GM19324 (cell line): ENCODE results near the gene ENTPD2.
A peak's percentile ranks its signal among the peaks of the same experiment; 100 is the strongest.

Experiments used
- ATAC-seq: cut with Tn5 transposase; IDR thresholded peaks from one replicate; pipeline ENCODE4 v1.9.1; 2021; ENCODE audit warnings: mild to moderate bottlenecking, moderate library complexity; ENCODE audit not compliant: unreplicated experiment, low FRiP score

Gene ENTPD2

GRCh38 chr9:137080260-137081122 lies 26.6 kb upstream of the ENTPD2 start:
- no peak for ATAC-seq

GRCh38 chr9:137079401-137079787 lies 25.5 kb upstream of the ENTPD2 start:
- ATAC-seq = no peak

DNA sequence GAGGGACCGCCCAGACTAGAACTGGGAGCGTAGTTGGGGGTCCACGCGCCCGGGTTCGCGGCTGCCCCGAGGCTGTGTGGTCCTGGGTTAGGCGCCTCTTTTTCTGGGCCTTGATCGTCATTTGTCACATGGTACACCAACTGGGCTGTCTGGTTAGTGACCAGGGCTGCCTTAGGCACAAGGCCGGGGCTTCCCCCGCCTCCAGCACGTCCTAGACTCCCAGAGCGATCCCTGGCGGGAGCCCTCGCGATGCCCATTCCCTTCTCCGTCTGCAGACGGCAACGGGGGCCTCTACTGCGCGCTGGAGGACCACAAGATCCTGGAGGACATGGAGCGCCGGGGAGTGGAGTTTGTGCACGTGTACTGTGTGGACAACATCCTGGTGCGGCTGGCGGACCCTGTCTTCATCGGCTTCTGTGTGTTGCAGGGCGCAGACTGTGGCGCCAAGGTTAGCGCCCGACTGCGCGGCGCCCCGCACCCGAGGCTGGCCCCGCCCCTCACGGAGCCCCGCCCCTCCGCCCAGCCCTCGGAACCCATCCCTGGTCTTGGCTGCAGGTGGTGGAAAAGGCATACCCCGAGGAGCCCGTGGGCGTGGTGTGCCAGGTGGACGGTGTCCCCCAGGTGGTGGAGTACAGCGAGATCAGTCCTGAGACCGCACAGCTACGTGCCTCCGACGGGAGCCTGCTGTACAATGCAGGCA lies 25.0 kb upstream of the ENTPD2 start:
- no peak for ATAC-seq

- ATAC-seq = peak; percentile 14
Measured at GRCh38 chr9:137077758-137078693, 24.2 kb upstream of the ENTPD2 start.

- ATAC-seq = peak; percentile 42
Measured at GRCh38 chr9:137077010-137077747, 23.3 kb upstream of the ENTPD2 start, which contains the start of gene UAP1L1. Gene UAP1L1, plus strand, starts transcription at chr9:137077517. Its CDS starts 16 bp downstream, at chr9:137077533.

DNA sequence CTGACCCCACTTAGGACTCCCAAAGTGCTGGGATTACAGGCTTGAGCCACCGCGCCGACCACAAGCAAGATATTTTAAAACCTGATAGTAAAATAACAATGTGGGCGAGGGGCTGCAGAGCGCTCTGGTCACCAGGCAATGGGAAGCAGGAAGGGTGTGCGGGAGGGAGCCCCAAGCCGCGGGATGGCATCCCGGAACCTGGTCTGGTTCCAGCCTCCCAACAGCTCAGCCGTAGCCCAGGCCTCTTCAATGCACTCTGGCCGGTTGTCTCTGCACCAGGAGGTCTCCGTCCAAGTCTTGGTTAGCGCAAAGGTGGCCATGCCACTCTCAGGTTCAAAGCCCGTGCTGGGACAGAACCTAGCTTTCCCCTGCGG lies 22.8 kb upstream of the ENTPD2 start:
- ATAC-seq = no peak

GRCh38 chr9:137075275-137075775 lies 21.5 kb upstream of the ENTPD2 start:
- no peak for ATAC-seq

DNA sequence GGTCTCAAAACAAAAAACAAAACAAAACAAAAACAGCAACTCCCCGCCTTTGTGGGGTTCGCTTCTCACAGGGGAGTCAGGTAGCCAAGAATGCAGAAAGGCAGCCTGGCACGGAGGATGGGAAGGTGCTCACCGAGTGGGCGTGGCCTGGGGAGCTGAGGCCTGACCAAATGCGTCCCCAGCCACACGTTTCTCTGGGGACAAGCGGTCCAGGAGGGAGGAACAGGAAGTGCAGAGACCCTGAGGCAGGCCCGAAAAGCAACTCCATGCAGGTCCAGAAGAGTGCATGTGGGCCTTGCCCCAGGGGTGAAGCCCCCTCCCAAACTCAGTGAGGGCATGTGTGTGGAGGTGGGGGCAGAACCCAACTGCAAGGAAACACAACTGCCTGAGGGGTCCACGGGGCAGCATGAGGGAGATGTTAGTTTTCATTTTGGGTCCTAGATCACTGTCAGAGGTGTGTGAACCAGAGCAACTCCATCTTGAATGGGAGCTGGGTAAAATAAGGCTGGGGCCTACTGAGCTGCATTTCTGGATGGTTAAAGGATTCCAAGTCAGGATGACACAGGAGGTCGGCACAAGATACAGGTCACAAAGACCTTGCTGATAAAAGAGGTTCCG lies 20.9 kb upstream of the ENTPD2 start:
- ATAC-seq = no peak

DNA sequence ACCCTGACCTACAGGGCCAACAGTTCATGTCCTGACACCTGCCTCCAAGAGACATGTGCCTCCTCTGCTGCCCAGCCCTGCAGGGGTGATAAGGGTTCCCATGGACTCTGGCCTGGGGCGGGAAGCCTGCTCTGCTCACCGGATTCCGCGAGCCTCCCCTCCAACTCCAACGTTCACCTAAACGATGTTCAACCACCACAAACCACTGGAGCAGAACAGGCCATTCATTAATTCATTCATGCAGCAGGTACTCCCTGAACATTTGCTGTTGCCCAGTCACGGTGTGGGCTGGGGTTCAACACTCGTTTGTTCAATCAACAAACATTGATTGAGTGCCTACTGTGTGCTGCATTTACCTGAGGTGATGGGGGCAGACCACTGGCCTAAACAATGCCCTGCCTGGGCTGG lies 20.1 kb upstream of the ENTPD2 start:
- ATAC-seq = no peak

DNA sequence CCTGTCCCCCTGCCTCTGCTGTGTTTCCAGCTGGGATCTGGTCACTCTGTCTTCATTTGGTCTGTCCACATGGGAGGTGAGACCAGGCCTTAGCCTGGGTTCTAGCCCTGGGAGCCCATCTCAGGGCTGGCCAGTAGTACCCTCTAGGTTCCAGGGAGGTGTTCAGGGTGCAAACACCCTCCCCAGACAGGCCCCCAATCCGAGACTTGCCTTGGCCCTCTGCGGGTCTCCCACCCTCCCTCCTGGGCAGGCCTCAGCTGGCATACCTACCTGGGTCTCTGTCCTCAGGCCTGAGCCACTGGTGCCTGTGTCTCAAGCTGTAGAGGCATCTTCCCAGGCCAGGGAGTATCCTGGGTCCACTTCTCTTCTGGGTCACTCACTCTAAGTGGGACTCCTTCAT lies 17.4 kb upstream of the ENTPD2 start:
- no peak for ATAC-seq

- no peak for ATAC-seq
Measured at GRCh38 chr9:137070906-137071275, 17.0 kb upstream of the ENTPD2 start.

DNA sequence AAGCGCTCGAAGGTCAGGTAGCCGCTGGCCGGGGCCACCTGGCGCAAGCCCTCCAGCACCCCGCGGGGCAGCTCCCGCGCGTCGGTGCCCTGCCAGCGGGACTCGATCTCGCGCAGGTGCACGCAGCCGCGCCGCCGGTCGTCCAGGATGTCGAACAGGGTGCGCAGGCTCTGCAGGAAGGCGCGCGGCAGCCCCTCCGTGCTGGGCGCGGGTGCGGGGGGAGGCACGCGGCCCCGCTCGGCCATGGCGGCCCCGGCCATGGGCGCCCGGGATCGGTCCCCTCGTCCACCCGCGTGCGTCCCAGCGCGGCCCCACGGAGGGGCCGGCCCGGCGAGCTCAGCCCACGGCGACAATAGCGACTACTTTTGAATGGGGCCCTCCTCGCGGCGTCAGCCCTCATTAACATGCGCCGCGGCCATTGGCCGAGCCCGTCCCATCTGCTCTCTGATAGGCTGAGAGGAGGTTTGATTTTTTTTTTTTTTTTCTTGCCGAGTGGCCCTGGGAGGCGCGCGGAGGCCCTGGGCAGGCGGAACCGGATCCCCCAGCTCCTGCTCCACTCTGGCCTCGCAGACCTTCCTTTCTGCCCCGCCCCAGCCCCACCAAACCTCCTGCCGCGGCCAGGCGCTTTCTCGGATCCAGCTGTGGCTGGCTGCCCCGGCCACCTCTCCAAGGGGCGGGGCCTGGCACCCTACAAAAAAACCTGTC lies 16.5 kb upstream of the ENTPD2 start, which contains the start of gene SAPCD2:
TSS of gene SAPCD2 (minus strand) at position 357 of the 705 bp plus-strand sequence. CDS start at position 260, 97 bp downstream.
- peak; percentile 80 for ATAC-seq

GRCh38 chr9:137069508-137070091 lies 15.7 kb upstream of the ENTPD2 start:
- ATAC-seq = no peak

DNA sequence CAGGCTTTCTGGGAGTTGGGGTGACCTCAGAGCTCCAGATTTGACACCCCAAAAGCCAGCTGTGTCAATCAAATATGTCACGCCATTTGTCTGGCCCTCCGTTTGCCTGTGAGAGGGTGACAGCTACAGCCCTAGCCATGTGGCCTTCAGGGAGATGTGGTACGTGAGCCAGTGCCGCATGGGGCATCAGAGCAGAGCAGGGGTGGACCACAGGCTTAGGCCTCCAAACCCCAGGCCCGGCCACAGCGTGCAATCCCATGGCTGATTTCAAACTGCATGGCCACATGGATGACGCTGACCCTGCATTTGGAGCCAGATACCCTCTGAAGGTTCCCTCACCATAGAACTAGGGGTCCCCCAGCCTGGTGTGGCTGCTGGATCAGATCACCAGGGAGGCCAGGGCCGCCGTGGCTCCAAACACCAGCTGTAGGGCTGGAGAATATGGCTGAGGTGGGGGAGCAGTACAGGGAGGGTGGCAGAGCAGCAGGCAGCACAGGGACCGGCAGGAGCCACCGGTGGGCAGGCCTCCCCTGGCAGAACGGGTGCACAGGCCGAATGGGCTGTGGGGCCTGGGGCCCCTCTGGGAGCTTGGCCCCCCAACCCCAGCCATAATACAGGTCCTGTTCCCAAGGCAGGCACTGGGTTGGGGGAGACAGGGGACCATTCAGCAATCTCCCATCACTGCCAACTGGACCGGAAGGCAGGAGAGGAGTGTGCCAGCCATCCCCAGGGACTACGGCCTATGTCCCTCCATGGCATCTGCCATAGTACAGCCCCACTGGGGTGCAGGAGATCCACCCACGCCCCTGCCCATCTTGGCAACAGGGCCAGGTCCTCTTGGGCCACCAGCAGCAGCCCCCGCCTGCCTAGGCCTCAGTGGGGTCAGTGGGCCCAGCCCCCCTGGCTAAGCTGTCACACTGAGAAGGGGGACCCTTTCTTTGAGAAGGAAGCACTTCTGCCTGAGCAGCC lies 15.0 kb upstream of the ENTPD2 start:
- no peak for ATAC-seq

GRCh38 chr9:137067860-137068538 lies 14.1 kb upstream of the ENTPD2 start:
- ATAC-seq = no peak

- no peak for ATAC-seq
Measured at GRCh38 chr9:137066096-137066861, 12.4 kb upstream of the ENTPD2 start.
